Natural killer cell (primary cell): Measurements from ENCODE around the gene ARL3. TPM values are rescaled to one million over a fixed set of nuclear protein-coding genes. Genes with fewer than 3 reads are reported as not detected.

Source experiments
- ATAC-seq, 3 donors: fragments of 150-1000 bp in 2 of 3; fragments of 200-7000 bp in 1 of 3; cut with Tn5 transposase; 1 replicate in 1 of 3; 2 replicates in 2 of 3; pipeline ENCODE4 v1.10.0; 2021; ENCODE audit warnings: mild to moderate bottlenecking in 2 of 3, moderate library complexity in 2 of 3
- DNase-seq, 2 donors: peaks; one replicate each; pipeline versions ENCODE4 v3.0.0 to v3.0.0-alpha.2; 2013 to 2021; ENCODE audit warnings: mixed read lengths in 1 of 2
- H3K27ac ChIP-seq: one replicate; pipeline ENCODE4 v1.5.1; 2013; ENCODE audit warnings: mild to moderate bottlenecking, low read length
- H3K27me3 ChIP-seq: one replicate; pipeline ENCODE4 v1.6.1; 2013; ENCODE audit warnings: low read length; ENCODE audit not compliant: control insufficient read depth, insufficient read depth
- H3K36me3 ChIP-seq: one replicate; pipeline ENCODE4 v1.6.1; 2013; ENCODE audit warnings: low read length; ENCODE audit not compliant: control insufficient read depth, insufficient read depth
- H3K4me1 ChIP-seq: one replicate; pipeline ENCODE4 v1.6.1; 2013; ENCODE audit warnings: low read length; ENCODE audit not compliant: control insufficient read depth, insufficient read depth
- H3K4me3 ChIP-seq: one replicate; pipeline ENCODE4 v1.5.1; 2013; ENCODE audit warnings: low read length
- H3K9me3 ChIP-seq: one replicate; pipeline ENCODE4 v1.6.1; 2013; ENCODE audit warnings: low read length; ENCODE audit not compliant: control insufficient read depth, insufficient read depth
- H3K27ac Mint-ChIP-seq, 2 donors: one replicate each; pipeline ENCODE4 v1.8.0; 2022; ENCODE audit warnings: mild to moderate bottlenecking in 2 of 2, mixed read lengths in 2 of 2, moderate library complexity in 1 of 2
- H3K27me3 Mint-ChIP-seq, 2 donors: one replicate each; pipeline ENCODE4 v1.8.0; 2022; ENCODE audit warnings: low read depth in 2 of 2, mixed read lengths in 2 of 2
- H3K36me3 Mint-ChIP-seq: one replicate; pipeline ENCODE4 v1.8.0; 2022; ENCODE audit warnings: mixed read lengths
- H3K4me1 Mint-ChIP-seq, 2 donors: one replicate each; pipeline ENCODE4 v1.8.0; 2022; ENCODE audit warnings: mixed read lengths in 2 of 2
- H3K4me3 Mint-ChIP-seq: one replicate; pipeline ENCODE4 v1.8.0; 2022; ENCODE audit warnings: mild to moderate bottlenecking, moderate library complexity, mixed read lengths
- H3K9me3 Mint-ChIP-seq, 2 donors: one replicate each; pipeline ENCODE4 v1.8.0; 2022; ENCODE audit warnings: mixed read lengths in 2 of 2
- CTCF ChIP-seq: fragments of 200-600 bp; IDR thresholded peaks from one replicate; pipeline ENCODE4 v1.8.0; 2022; ENCODE audit warnings: antibody characterized with exemption
- WGBS: methylation state at CpG from one replicate; pipeline ENCODE4 v1.1.7; 2013; ENCODE audit warnings: missing lambda C conversion rate; ENCODE audit not compliant: insufficient coverage; 5-methylcytosine and 5-hydroxymethylcytosine counted together
- intact Hi-C: fragments of 100-400 bp; cut with micrococcal nuclease; formaldehyde crosslinking; loops from one replicate; pipeline ENCODE4 v1.14.2; 2022
- total RNA-seq, 4 donors: library from RNA; stranded (reverse); fragments of 120-200 nt in 1 of 4; gene quantifications; one replicate each; pipeline versions ENCODE4 v1.2.3 to v1.2.4, GENCODE V29; 2013 to 2022

Gene ARL3
- total RNA-seq, 3 donors from 2014 or later (not counting 1 experiment from before 2014, with no cell fraction given) = 1.4 to 1.7 (median 1.5) TPM

GRCh38 chr10:102657451-102657850, 56.7 kb downstream of the ARL3 start:
- Histone ChIP-seq H3K4me1 (peaks cover 66% of the 10 kb centered on the region), H3K4me3 (no peak overlapping the region), H3K36me3 (peaks cover 49% of the 10 kb centered on the region), H3K27me3 (no peaks in the 10 kb centered on the region), H3K9me3 (no peaks in the 10 kb centered on the region), H3K27ac (no peak overlapping the region)
- intact Hi-C loops = no loop called here
- Mint-ChIP-seq H3K9me3 (no peaks in the 10 kb centered on the region), H3K36me3 (no peaks in the 10 kb centered on the region), H3K4me3 (no peak overlapping the region), H3K4me1 (peaks cover 36 to 61% of the 10 kb centered on the region in 2 donors), H3K27ac (peak overlapping the region; percentile 80 to 85), H3K27me3 (no peaks in the 10 kb centered on the region)
- WGBS = 89% methylated on average over 7 of the region's 11 CpGs
- no peak for TF ChIP-seq CTCF
- ATAC-seq (no peak), DNase-seq (no peak)

GRCh38 chr10:102656791-102657371, 57.3 kb downstream of the ARL3 start:
- Mint-ChIP-seq H3K9me3 (no peaks in the 10 kb centered on the region), H3K4me3 (no peak overlapping the region), H3K27me3 (no peaks in the 10 kb centered on the region), H3K4me1 (peaks cover 42 to 66% of the 10 kb centered on the region in 2 donors), H3K36me3 (no peaks in the 10 kb centered on the region), H3K27ac (peak overlapping the region in 1 of 2 donors; percentile 85)
- intact Hi-C loops = no loop called here
- no peak for DNase-seq
- no peaks in the 10 kb centered on the region for H3K27me3 ChIP-seq
- no peaks in the 10 kb centered on the region for H3K9me3 ChIP-seq
- WGBS = 97% methylated on average over 42 of the region's 42 CpGs
- H3K27ac ChIP-seq = no peak overlapping the region
- no peak for ATAC-seq
- no peak for TF ChIP-seq CTCF
- H3K36me3 ChIP-seq = peaks cover 49% of the 10 kb centered on the region
- H3K4me1 ChIP-seq = peaks cover 67% of the 10 kb centered on the region
- H3K4me3 ChIP-seq = no peak overlapping the region

- no peak for DNase-seq
- Mint-ChIP-seq H3K27ac (peak overlapping the region in 1 of 2 donors; percentile 42), H3K9me3 (no peaks in the 10 kb centered on the region), H3K36me3 (no peaks in the 10 kb centered on the region), H3K27me3 (no peaks in the 10 kb centered on the region), H3K4me1 (peaks cover 50 to 66% of the 10 kb centered on the region in 2 donors), H3K4me3 (no peak overlapping the region)
- H3K4me3 ChIP-seq = no peak overlapping the region
- no peak overlapping the region for H3K27ac ChIP-seq
- H3K36me3 ChIP-seq = peaks cover 49% of the 10 kb centered on the region
- no peaks in the 10 kb centered on the region for H3K27me3 ChIP-seq
- 94% methylated on average over 12 of the region's 12 CpGs for WGBS
- peaks cover 67% of the 10 kb centered on the region for H3K4me1 ChIP-seq
- intact Hi-C loops = no loop called here
- no peaks in the 10 kb centered on the region for H3K9me3 ChIP-seq
- no peak for TF ChIP-seq CTCF
- ATAC-seq = no peak
Observed at GRCh38 chr10:102656026-102656425, 58.2 kb downstream of the ARL3 start.

GRCh38 chr10:102654969-102655368, 59.2 kb downstream of the ARL3 start:
- no peaks in the 10 kb centered on the region for H3K27me3 Mint-ChIP-seq
- ATAC-seq = no peak
- 92% methylated on average over 12 of the region's 12 CpGs for WGBS
- Histone ChIP-seq H3K27me3 (no peaks in the 10 kb centered on the region), H3K36me3 (peaks cover 49% of the 10 kb centered on the region), H3K9me3 (no peaks in the 10 kb centered on the region), H3K4me3 (no peak overlapping the region), H3K4me1 (peaks cover 67% of the 10 kb centered on the region), H3K27ac (no peak overlapping the region)
- no peak overlapping the region for H3K4me3 Mint-ChIP-seq
- H3K4me1 Mint-ChIP-seq = peaks cover 55 to 66% of the 10 kb centered on the region in 2 donors
- no peak for TF ChIP-seq CTCF
- DNase-seq = no peak
- intact Hi-C loops = no loop called here
- H3K9me3 Mint-ChIP-seq = no peaks in the 10 kb centered on the region
- peak overlapping the region; percentile 99 for H3K27ac Mint-ChIP-seq
- no peaks in the 10 kb centered on the region for H3K36me3 Mint-ChIP-seq
